H1 (cell line): ENCODE results near the gene TDRD1. TPM values are rescaled to one million over a fixed set of nuclear protein-coding genes. Genes with fewer than 3 reads are reported as not detected.

Source experiments
- CTCF ChIA-PET: fragments of 300-600 bp; sonication (Branson Sonifier 250); formaldehyde crosslinking; loops from one replicate; lab custom pipeline; 2021; ENCODE audit not compliant: partially characterized antibody; lab: Charles Lee
- POLR2A ChIA-PET: fragments of 300-600 bp; sonication (Branson Sonifier 250); formaldehyde crosslinking; loops from one replicate; lab custom pipeline; 2021; ENCODE audit warnings: inconsistent platforms; ENCODE audit not compliant: partially characterized antibody; lab: Charles Lee
- DNase-seq, 2 experiments: peaks; one replicate each; pipeline versions ENCODE4 v3.0.0 to v3.0.0-alpha.2; 2010 to 2022; ENCODE audit warnings: low spot score in 2 of 2, low read depth in 1 of 2, mixed read lengths in 1 of 2
- FAIRE-seq: peaks from 2 replicates; lab custom pipeline; 2011; peaks lifted over from hg19 to GRCh38; lab: Jason Lieb, UNC
- H2AFZ ChIP-seq: 2 replicates; pipeline ENCODE4 v1.8.1; 2012; ENCODE audit warnings: low read length, inconsistent platforms
- H2AK5ac ChIP-seq: 2 replicates; pipeline ENCODE4 v1.6.1; 2013; ENCODE audit warnings: low read depth, low read length
- H2BK120ac ChIP-seq: replicated peaks from 2 replicates; pipeline ENCODE3; 2013; ENCODE audit warnings: low read depth, low read length, inconsistent platforms
- H2BK12ac ChIP-seq: 2 replicates; pipeline ENCODE4 v1.6.1; 2013; ENCODE audit warnings: low read depth, low read length
- H2BK15ac ChIP-seq: 2 replicates; pipeline ENCODE4 v1.6.1; 2013; ENCODE audit warnings: low read length
- H2BK20ac ChIP-seq: 2 replicates; pipeline ENCODE4 v1.6.1; 2013; ENCODE audit warnings: low read length
- H2BK5ac ChIP-seq: 2 replicates; pipeline ENCODE4 v1.6.1; 2013; ENCODE audit warnings: low read depth, low read length
- H3K14ac ChIP-seq: 2 replicates; pipeline ENCODE4 v1.6.1; 2013; ENCODE audit warnings: inconsistent platforms; ENCODE audit not compliant: insufficient read length
- H3K18ac ChIP-seq: 2 replicates; pipeline ENCODE4 v1.6.1; 2013; ENCODE audit warnings: low read length; ENCODE audit errors: extremely low read depth
- H3K23ac ChIP-seq: 2 replicates; pipeline ENCODE4 v1.6.1; 2013; ENCODE audit warnings: inconsistent platforms; ENCODE audit not compliant: insufficient read length
- H3K23me2 ChIP-seq: 2 replicates; pipeline ENCODE4 v1.6.1; 2013; ENCODE audit warnings: low read depth, low read length
- H3K27ac ChIP-seq: 2 replicates; pipeline ENCODE4 v1.6.1; 2011; ENCODE audit warnings: low read depth, low read length, inconsistent platforms
- H3K27me3 ChIP-seq, 4 experiments: replicated peaks in 1 of 4; 1 replicate in 1 of 4; 2 replicates in 3 of 4; pipeline versions ENCODE4 v1.6.1 to v1.8.1; 2011 to 2013; ENCODE audit warnings: low read length in 3 of 4, mild to moderate bottlenecking in 3 of 4, inconsistent platforms in 2 of 4, mixed read lengths in 2 of 4, moderate library complexity in 1 of 4; ENCODE audit not compliant: control insufficient read depth in 3 of 4, insufficient read depth in 3 of 4; ENCODE audit errors: extremely low read depth in 1 of 4
- H3K36me3 ChIP-seq, 4 experiments: 2 replicates each; pipeline versions ENCODE4 v1.6.1 to v1.8.1; 2011 to 2013; ENCODE audit warnings: mild to moderate bottlenecking in 4 of 4, low read length in 3 of 4, moderate library complexity in 2 of 4, control low read depth in 1 of 4, inconsistent platforms in 1 of 4; ENCODE audit not compliant: insufficient read depth in 4 of 4, control insufficient read depth in 2 of 4
- H3K4ac ChIP-seq: replicated peaks from 2 replicates; pipeline ENCODE3; 2013; ENCODE audit warnings: low read length, low read depth, mixed read lengths, inconsistent platforms; ENCODE audit not compliant: insufficient read length
- H3K4me1 ChIP-seq, 4 experiments: replicated peaks in 1 of 4; 1 replicate in 1 of 4; 2 replicates in 3 of 4; pipeline versions ENCODE4 v1.6.1 to v1.8.1; 2011 to 2013; ENCODE audit warnings: low read length in 3 of 4, inconsistent platforms in 2 of 4, mixed read lengths in 1 of 4; ENCODE audit not compliant: insufficient read depth in 4 of 4, control insufficient read depth in 3 of 4
- H3K4me2 ChIP-seq, 2 experiments: 2 replicates each; pipeline versions ENCODE4 v1.6.1 to v1.8.1; 2011 to 2013; ENCODE audit warnings: low read depth in 2 of 2, low read length in 2 of 2, control low read depth in 1 of 2, inconsistent platforms in 1 of 2, mild to moderate bottlenecking in 1 of 2; ENCODE audit not compliant: insufficient read depth in 1 of 2
- H3K4me3 ChIP-seq, 4 experiments: fragments of 200-600, 300-600 bp in 1 of 4; sonication (generic), shearing (Covaris generic), sonication (Bioruptor Twin) in 1 of 4; 2 replicates each; pipeline versions ENCODE4 v1.5.1 to v1.8.1; 2011 to 2016; ENCODE audit warnings: low read length in 4 of 4, low read depth in 3 of 4, control low read depth in 2 of 4, inconsistent platforms in 2 of 4, mild to moderate bottlenecking in 2 of 4, mixed read lengths in 1 of 4, moderate library complexity in 1 of 4; ENCODE audit not compliant: insufficient read depth in 2 of 4; ENCODE audit errors: extremely low read depth in 1 of 4
- H3K56ac ChIP-seq: replicated peaks from 2 replicates; pipeline ENCODE3; 2013; ENCODE audit warnings: low read depth, mild to moderate bottlenecking, mixed read lengths, low read length, inconsistent platforms; ENCODE audit not compliant: insufficient read length
- H3K79me1 ChIP-seq: 2 replicates; pipeline ENCODE4 v1.6.1; 2013; ENCODE audit warnings: low read depth, low read length, control low read depth
- H3K79me2 ChIP-seq, 2 experiments: 2 replicates each; pipeline versions ENCODE4 v1.6.1 to v1.8.1; 2012 to 2013; ENCODE audit warnings: low read length in 2 of 2, mild to moderate bottlenecking in 2 of 2, inconsistent platforms in 1 of 2; ENCODE audit not compliant: insufficient read depth in 2 of 2, control insufficient read depth in 1 of 2
- H3K9ac ChIP-seq, 4 experiments: replicated peaks in 1 of 4; 1 replicate in 1 of 4; 2 replicates in 3 of 4; pipeline versions ENCODE4 v1.6.1 to v1.8.1; 2011 to 2013; ENCODE audit warnings: low read depth in 3 of 4, low read length in 3 of 4, control low read depth in 2 of 4, mild to moderate bottlenecking in 2 of 4, moderate library complexity in 2 of 4, inconsistent platforms in 1 of 4; ENCODE audit errors: extremely low read depth in 1 of 4
- H3K9me3 ChIP-seq, 2 experiments: 2 replicates each; pipeline versions ENCODE4 v1.6.1 to v1.8.1; 2012 to 2013; ENCODE audit warnings: mild to moderate bottlenecking in 2 of 2, moderate library complexity in 2 of 2, control low read depth in 1 of 2, inconsistent platforms in 1 of 2, low read depth in 1 of 2, low read length in 1 of 2, mixed read lengths in 1 of 2; ENCODE audit not compliant: insufficient read depth in 2 of 2
- H4K20me1 ChIP-seq, 2 experiments: replicated peaks in 1 of 2; 2 replicates each; pipeline versions ENCODE3 to v1.8.1; 2011 to 2013; ENCODE audit warnings: inconsistent platforms in 2 of 2, low read length in 2 of 2, mild to moderate bottlenecking in 1 of 2; ENCODE audit not compliant: insufficient read depth in 2 of 2, control insufficient read depth in 1 of 2
- H4K5ac ChIP-seq: 2 replicates; pipeline ENCODE4 v1.6.1; 2013; ENCODE audit warnings: low read length, low read depth, mixed read lengths, inconsistent platforms; ENCODE audit not compliant: insufficient read length
- H4K8ac ChIP-seq: 2 replicates; pipeline ENCODE4 v1.8.0; 2013; ENCODE audit warnings: mild to moderate bottlenecking, moderate library complexity, low read length, inconsistent platforms; ENCODE audit not compliant: insufficient read depth; ENCODE audit errors: extremely low read depth
- H4K91ac ChIP-seq: replicated peaks from 2 replicates; pipeline ENCODE3; 2013; ENCODE audit warnings: low read length, mixed read lengths, inconsistent platforms; ENCODE audit not compliant: insufficient read length
- CBX8 ChIP-seq: fragments of 300-800, 300-1000 bp; sonication (generic); IDR thresholded peaks from 2 replicates; pipeline ENCODE4 v1.7.1; 2016; ENCODE audit warnings: low read depth, low read length, borderline replicate concordance
- CREB1 ChIP-seq: IDR thresholded peaks from 2 replicates; pipeline ENCODE4 v1.6.1; 2012; ENCODE audit warnings: inconsistent platforms
- CTBP2 ChIP-seq: IDR thresholded peaks from 2 replicates; pipeline ENCODE4 v1.7.0; 2011; ENCODE audit warnings: borderline replicate concordance, mild to moderate bottlenecking, moderate library complexity, mixed read lengths, low read length; ENCODE audit not compliant: insufficient read depth, insufficient read length
- TCF12 ChIP-seq: IDR thresholded peaks from 2 replicates; pipeline ENCODE4 v1.6.1; 2011; ENCODE audit warnings: low read depth, mild to moderate bottlenecking, low read length
- WGBS, 2 experiments: shearing (Covaris generic) in 1 of 2; methylation state at CpG; one replicate each; pipeline versions ENCODE4 v1.1.6 to v1.1.7; 2013 to 2015; ENCODE audit warnings: low lambda C conversion rate in 2 of 2, mixed read lengths in 2 of 2, inconsistent platforms in 1 of 2, low coverage in 1 of 2, missing lambda C conversion rate in 1 of 2; ENCODE audit not compliant: insufficient replicate concordance in 2 of 2, insufficient coverage in 1 of 2, insufficient read length in 1 of 2; ENCODE audit errors: extremely low coverage in 1 of 2, missing lambda C conversion rate in 1 of 2; 5-methylcytosine and 5-hydroxymethylcytosine counted together
- polyA plus RNA-seq, 7 experiments: library from polyadenylated mRNA; depleted of rRNA in 3 of 7; stranded (reverse) in 5 of 7; unstranded in 2 of 7; fragments of >200 nt in 5 of 7; fragments of 200-250 nt in 2 of 7; gene quantifications; 1 replicate in 5 of 7; 2 replicates in 1 of 7; 4 replicates in 1 of 7; pipeline versions ENCODE4 v1.2.1 to v1.2.3, GENCODE V29; 2011 to 2013; ENCODE audit warnings: missing spikeins in 2 of 7, mixed read lengths in 2 of 7
- total RNA-seq: library from RNA; stranded (reverse); fragmentation: NEBNext Ultra II Directional; extraction: Animal tissue kit (Norgen Biotek cat#: 25700); gene quantifications from 2 replicates; pipeline ENCODE4 v1.2.1, GENCODE V29; 2021

The TDRD1 gene
- total and polyA plus RNA-seq, 2 of the 8 experiments (the other 6 are each of a cell fraction or from before 2014, with no cell fraction given) = 0.02 to 0.71 TPM

GRCh38 chr10:114163062-114163461 lies 16.1 kb upstream of the TDRD1 start:
- ChIA-PET CTCF (interaction anchor here (0.7 kb wide), 1 partner anchor 14 kb away, joined by 3 read pairs; no protein-coding TSS in a partner anchor), POLR2A (no interaction called here)
- Histone ChIP-seq H3K14ac (no peak overlapping the region), H3K4ac (no peak overlapping the region), H3K9ac (no peak overlapping the region), H2AK5ac (no peak overlapping the region), H3K79me1 (no peaks in the 10 kb centered on the region; the same call in none of the 2 replicates), H3K18ac (no peak overlapping the region), H4K20me1 (peaks cover 1 to 3% of the 10 kb centered on the region in 2 experiments), H3K27me3 (no peaks in the 10 kb centered on the region), H3K4me1 (peaks cover 0 to 10% (median 0%) of the 10 kb centered on the region in 4 experiments; a peak in 4 of 7 replicates), H2BK12ac (no peak overlapping the region), H3K23ac (no peak overlapping the region), H2BK20ac (no peak overlapping the region), H2BK15ac (no peak overlapping the region), H3K79me2 (peaks cover 0 to 73% of the 10 kb centered on the region in 2 experiments; a peak in 2 of 4 replicates), H3K4me3 (no peak overlapping the region), H4K8ac (no peak overlapping the region), H4K5ac (no peak overlapping the region), H4K91ac (no peak overlapping the region), H3K56ac (no peak overlapping the region), H2BK5ac (no peak overlapping the region), H3K4me2 (no peak overlapping the region), H3K27ac (no peak overlapping the region), H2BK120ac (no peak overlapping the region), H3K9me3 (peaks cover 0 to 2% of the 10 kb centered on the region in 2 experiments; a peak in 1 of 4 replicates), H3K36me3 (peaks cover 0 to 11% (median 0%) of the 10 kb centered on the region in 4 experiments; a peak in 1 of 8 replicates), H3K23me2 (no peaks in the 10 kb centered on the region; the same call in 1 of the 2 replicates), H2AFZ (no peak overlapping the region)
- no peak for TF ChIP-seq TCF12
- TF ChIP-seq CBX8 = no peak
- TF ChIP-seq CTBP2 = no peak
- no peak for TF ChIP-seq CREB1
- DNase-seq = no peak
- 80% methylated on average over 2 of the region's 2 CpGs; no CpG with 5 or more reads in 1 of the 2 experiments for WGBS, 2 experiments
- FAIRE-seq = no peak
